ENCODE results near the gene HOXB1.

Gene HOXB1

DNA sequence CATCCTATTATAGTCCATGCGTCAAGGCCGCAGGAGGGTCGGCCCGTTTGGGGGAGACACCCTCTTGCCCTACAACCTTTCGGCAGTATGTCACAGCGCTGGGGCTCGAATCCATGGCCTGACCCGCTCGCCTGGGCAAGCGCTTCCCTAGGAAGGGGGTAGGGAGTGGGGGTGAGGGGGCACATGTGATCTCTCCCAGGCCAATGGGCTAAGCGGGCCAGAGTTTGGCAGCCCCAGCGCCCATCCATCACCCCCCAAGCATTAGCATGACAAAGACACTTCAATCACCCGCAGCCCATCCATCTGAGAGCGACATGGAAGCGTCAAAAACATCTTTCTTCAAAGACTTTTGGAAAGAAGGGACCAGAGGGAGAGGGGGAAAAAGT is at the start of gene HOXB1:
Gene HOXB1, minus strand, starts transcription at position 125 of the 386 bp plus-strand sequence. Its CDS starts 107 bp downstream, at position 18.
- Mint-ChIP-seq H3K4me1 (peaks cover 3 to 13% of the 10 kb centered on the region in 2 donors), H3K27me3 (peaks cover 32 to 57% of the 10 kb centered on the region in 2 donors), H3K27ac (no peak within 1 kb of the TSS), H3K36me3 (no peaks in the 10 kb centered on the region), H3K9me3 (no peaks in the 10 kb centered on the region), H3K4me3 (no peak within 1 kb of the TSS)
- ATAC-seq (replicated peaks) (no peak), DNase-seq (no peak)

DNA sequence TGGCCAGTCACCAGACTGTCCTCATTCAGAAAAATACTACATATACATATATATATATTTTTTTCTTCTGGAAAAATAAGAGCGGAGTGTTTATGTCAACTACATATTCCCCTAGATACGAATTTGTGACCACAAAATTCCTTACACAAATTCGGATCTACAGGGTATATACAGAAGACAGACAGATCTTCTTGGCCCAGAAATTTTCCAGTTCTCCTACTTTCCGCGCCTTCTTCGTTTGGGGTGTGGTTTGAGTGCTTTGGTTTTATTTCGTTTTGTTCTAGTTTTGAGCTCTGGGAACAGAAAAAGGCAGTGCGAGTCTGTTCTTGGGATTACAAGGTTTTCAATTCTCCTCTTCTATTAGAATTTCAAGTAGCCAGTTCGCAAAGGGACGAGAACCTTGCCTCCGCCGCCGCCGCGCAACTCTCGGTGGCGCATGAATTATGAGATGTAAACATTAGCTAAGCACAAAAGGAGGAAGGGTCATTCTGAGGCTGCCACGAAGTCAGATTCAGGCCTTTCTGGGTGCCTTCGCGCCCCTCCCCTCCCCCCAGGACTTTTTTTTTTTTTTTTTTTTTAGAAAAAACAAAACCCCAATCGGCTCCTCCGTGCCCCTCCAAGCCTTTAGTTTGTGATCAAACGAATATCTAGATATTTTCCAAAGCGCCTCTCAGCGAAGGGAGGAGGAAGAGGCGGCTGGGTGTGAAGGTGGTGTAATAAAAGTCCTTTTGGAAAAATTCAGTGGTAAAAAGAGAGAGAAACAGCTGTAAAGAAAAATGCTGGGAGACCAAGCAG is 49.1 kb upstream of the HOXB1 start:
- Mint-ChIP-seq H3K9me3 (no peaks in the 10 kb centered on the region), H3K27ac (peak overlapping the region; percentile 75), H3K4me1 (peaks cover 32 to 69% of the 10 kb centered on the region in 2 donors)

DNA sequence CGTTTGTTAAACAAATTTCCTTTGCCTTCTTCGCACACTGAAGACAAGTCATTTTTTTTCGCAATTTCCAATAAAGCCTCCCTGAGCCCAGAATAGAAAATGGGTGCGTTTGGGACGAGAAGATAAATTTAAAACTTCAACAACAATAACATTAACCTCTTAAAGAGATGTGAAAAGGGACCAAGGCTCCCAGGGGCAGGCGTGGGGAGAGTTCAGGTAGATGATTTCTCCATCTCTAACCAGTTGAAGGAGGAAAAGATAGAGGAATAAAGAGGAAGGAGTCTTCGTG is 48.6 kb upstream of the HOXB1 start:
- peaks cover 0 to 4% of the 10 kb centered on the region in 2 donors for H3K36me3 Mint-ChIP-seq
- H3K27me3 Mint-ChIP-seq: peaks cover 72 to 84% of the 10 kb centered on the region in 2 donors
- peaks cover 30 to 65% of the 10 kb centered on the region in 2 donors for H3K4me1 Mint-ChIP-seq
- peak overlapping the region; percentile 27 for H3K27ac Mint-ChIP-seq
- peak overlapping the region in 1 of 2 donors; percentile 91 for H3K4me3 Mint-ChIP-seq
- ATAC-seq (replicated peaks) (no peak), DNase-seq (no peak)
- H3K9me3 Mint-ChIP-seq: no peaks in the 10 kb centered on the region

More for the DNA sequence above, 49.1 kb upstream of the HOXB1 start:
- ATAC-seq (replicated peaks) (no peak), DNase-seq (no peak)
- Mint-ChIP-seq H3K4me3 (peak overlapping the region; percentile 38 to 45), H3K27me3 (peaks cover 77 to 87% of the 10 kb centered on the region in 2 donors), H3K36me3 (peaks cover 0 to 4% of the 10 kb centered on the region in 2 donors)

DNA sequence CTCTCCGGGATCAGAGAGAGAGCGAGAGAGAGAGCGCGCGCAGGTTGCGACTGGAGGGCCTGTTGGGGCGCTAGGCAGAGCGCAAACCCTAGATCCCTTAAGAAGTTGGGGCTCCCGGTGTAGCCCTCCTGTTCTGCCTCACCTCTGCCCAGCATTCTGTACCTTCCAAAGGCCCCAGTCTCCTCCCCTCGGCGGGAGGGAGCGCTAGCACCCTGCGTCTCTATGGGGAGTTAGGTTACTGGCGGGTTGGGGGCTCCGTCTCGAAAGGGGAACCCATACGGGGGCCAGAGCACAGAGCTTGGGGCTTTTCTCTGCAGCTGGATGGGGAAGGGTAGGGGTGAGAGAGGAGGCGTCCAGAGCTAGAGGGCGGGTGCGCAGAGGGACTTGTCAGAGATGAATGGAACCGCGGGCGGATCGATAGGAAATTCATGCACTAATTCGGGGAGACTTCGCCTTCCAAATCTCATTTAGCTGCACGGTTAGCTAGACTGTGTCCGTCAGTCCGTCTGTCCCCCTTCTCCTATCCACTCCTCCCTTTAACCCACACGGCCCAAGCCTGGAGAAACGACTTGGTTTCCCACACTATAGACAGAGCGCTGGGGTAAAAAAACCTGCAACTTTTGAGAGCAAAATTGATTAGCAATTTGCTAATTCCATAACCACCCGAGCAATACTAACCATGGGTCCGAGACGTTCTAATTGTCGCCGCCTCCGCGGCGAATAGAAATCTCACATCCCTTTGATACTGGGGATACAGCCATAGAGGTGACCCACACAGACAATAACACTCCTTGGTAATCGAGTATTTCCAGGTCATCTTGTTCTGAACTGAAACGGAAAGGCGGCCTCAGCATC is 48.0 kb upstream of the HOXB1 start:
- Mint-ChIP-seq H3K9me3 (no peaks in the 10 kb centered on the region), H3K36me3 (peaks cover 0 to 4% of the 10 kb centered on the region in 2 donors), H3K27me3 (peaks cover 70 to 83% of the 10 kb centered on the region in 2 donors), H3K27ac (peak overlapping the region; percentile 27), H3K4me1 (peaks cover 27 to 65% of the 10 kb centered on the region in 2 donors), H3K4me3 (peak overlapping the region; percentile 84 to 91)
- DNase-seq (no peak), ATAC-seq (replicated peaks) (peak; percentile 61 to 63)

DNA sequence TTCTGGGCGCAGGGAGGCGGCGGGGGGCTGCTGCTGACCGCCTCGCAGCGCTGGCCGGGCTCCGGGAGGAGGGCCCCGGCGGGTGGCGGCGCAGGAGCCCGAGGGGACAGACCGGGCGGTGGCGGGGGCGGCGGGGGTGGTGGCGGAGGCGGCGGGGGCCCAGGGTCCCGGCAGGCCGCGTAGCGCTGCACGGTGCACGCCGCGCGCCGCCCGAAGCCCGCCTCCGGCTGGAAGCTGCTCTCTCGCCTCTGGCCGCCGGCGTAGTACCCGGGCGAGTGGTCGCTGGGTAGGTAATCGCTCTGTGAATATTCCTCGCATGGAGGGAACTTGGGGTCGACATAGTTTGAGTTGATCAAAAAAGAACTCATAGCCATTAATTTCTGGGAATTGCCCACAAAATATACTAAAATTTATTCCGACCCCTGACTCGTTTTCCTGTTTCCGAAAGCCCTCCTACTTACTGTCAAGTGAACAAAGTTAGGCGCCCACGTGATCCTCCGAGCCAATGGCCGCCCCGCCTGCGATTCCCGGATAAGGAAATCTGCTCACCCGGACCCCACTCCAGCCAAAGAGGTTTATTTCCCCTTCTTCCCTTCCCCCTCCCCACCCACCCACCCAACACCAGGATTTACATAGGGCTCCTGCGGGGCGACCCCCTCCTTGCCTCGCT is 47.3 kb upstream of the HOXB1 start, which contains the start of gene HOXB4:
Gene HOXB4, minus strand, starts transcription at position 405 of the 670 bp plus-strand sequence. Its CDS starts 31 bp downstream, at position 374.
- H3K4me1 Mint-ChIP-seq: peaks cover 27 to 64% of the 10 kb centered on the region in 2 donors
- peaks cover 0 to 4% of the 10 kb centered on the region in 2 donors for H3K36me3 Mint-ChIP-seq
- H3K27me3 Mint-ChIP-seq: peaks cover 68 to 82% of the 10 kb centered on the region in 2 donors
- peak within 1 kb of the TSS; percentile 84 to 91 for H3K4me3 Mint-ChIP-seq
- DNase-seq (no peak), ATAC-seq (replicated peaks) (peak; percentile 59 to 62)
- no peaks in the 10 kb centered on the region for H3K9me3 Mint-ChIP-seq
- peak within 1 kb of the TSS; percentile 56 for H3K27ac Mint-ChIP-seq

DNA sequence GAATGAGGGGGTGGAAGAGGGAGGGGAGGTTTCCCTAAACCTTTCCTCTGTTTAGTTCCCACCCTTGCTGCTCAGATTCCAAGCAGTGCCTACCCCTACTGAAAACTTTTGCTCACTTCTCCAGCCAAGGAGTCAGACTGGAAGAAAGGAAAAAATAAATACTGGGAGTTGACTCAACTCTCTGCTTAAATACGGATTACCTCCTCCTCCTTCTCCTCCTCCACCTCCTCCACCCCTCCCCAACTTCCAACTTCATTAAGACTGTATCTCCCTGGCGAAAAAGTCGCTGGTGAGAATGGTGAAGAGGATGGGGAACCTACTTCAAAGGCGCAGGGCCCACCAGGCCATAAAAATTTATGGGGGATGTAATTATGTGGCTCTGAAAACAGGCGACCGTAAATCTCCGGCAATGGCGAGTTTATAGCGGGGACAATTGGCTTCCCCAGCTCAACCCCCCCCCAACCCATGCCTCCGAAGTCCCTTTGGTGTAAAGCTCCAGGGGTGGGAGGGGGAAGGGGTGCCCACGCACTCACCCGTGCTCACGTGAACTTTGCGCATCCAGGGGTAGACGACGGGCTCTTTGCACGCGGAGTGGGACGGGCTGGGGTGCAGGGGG is 46.6 kb upstream of the HOXB1 start:
- Mint-ChIP-seq H3K4me3 (peak overlapping the region; percentile 79 to 80), H3K4me1 (peaks cover 27 to 58% of the 10 kb centered on the region in 2 donors), H3K9me3 (no peaks in the 10 kb centered on the region), H3K36me3 (peaks cover 0 to 4% of the 10 kb centered on the region in 2 donors), H3K27me3 (peaks cover 61 to 82% of the 10 kb centered on the region in 2 donors), H3K27ac (peak overlapping the region; percentile 31)
- ATAC-seq (replicated peaks) (peak; percentile 6 to 13), DNase-seq (no peak)

DNA sequence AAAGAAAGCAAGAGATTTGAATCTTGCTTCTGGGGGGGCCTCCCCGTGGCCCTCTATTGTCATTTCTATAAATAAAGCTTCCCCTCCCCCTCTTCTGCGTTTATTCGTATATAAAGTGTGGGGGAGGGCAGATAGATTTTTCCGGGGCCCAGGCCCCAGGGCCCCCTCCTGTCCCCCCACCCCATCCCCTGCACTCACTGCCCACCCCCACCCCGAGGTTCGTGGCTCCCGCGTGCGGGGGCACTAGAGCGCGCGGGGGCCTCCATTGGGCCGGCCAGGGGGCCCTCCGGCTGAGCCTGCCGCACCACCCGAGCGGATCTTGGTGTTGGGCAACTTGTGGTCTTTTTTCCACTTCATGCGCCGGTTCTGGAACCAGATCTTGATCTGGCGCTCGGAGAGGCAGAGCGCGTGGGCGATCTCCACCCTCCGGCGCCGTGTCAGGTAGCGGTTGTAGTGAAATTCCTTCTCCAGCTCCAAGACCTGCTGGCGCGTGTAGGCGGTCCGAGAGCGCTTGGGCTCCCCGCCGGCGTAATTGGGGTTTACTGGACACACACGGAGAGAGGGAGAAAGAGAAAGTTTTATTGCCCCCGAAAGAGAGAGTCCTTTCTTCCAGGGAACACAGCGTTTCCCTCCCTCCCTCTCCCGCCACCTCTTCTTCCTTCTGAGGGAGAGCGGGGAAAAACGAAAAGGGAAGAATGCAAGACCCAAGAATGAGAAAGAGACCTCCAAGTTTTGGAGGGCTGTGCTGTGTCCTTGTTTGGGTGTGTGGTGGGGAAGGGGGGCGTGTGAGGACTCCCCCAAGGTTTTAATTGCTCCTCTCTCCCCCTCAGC is 45.9 kb upstream of the HOXB1 start:
- ATAC-seq (replicated peaks) (no peak), DNase-seq (no peak)
- H3K36me3 Mint-ChIP-seq: peaks cover 0 to 3% of the 10 kb centered on the region in 2 donors
- peak overlapping the region; percentile 25 for H3K27ac Mint-ChIP-seq
- peak overlapping the region; percentile 69 to 79 for H3K4me3 Mint-ChIP-seq
- no peaks in the 10 kb centered on the region for H3K9me3 Mint-ChIP-seq
- H3K27me3 Mint-ChIP-seq: peaks cover 60 to 82% of the 10 kb centered on the region in 2 donors
- H3K4me1 Mint-ChIP-seq: peaks cover 25 to 50% of the 10 kb centered on the region in 2 donors

DNA sequence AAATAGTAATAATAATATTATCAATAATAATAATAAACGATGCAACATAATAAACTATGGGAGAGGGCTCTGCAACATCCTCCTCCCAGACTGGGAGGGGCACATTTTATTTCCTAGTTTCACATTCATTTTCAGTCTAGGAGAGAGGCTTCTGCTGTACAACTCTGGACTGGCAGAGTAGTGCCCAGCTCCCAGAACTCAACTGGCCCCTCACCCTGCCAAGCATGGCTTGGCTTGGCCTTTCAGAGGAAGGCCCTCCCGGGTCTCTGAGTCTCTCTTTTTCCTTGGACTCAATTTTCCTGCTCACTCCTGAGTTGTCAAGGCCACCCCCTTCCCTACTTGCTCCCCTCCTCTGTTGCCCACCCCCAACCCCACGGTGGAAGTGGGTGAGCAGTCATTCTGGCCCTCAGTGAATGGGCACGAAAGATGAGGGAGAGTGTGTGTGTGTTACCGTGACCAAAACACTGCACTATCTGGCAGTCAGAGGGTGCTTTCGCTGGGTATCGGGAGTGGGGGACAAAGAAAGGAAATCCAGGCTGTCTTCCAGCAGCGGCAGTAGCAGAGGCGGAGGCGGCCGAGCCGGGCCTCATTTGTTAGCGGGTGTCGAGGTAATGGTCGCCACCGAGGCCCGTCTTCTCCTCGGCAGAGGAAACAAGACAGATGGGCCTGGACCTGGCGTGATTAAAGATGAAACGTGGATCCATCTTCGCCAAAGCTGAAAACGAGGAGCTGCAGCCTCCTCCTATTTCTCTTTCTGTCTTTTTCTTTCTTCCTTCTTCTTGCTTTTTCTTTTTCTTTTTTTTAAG is 45.1 kb upstream of the HOXB1 start:
- Mint-ChIP-seq H3K9me3 (no peaks in the 10 kb centered on the region), H3K4me3 (peak overlapping the region in 1 of 2 donors; percentile 46), H3K27ac (no peak overlapping the region), H3K27me3 (peaks cover 58 to 81% of the 10 kb centered on the region in 2 donors), H3K4me1 (peaks cover 22 to 42% of the 10 kb centered on the region in 2 donors), H3K36me3 (peaks cover 0 to 3% of the 10 kb centered on the region in 2 donors)
- no peak for ATAC-seq (replicated peaks)
- no peak for DNase-seq

DNA sequence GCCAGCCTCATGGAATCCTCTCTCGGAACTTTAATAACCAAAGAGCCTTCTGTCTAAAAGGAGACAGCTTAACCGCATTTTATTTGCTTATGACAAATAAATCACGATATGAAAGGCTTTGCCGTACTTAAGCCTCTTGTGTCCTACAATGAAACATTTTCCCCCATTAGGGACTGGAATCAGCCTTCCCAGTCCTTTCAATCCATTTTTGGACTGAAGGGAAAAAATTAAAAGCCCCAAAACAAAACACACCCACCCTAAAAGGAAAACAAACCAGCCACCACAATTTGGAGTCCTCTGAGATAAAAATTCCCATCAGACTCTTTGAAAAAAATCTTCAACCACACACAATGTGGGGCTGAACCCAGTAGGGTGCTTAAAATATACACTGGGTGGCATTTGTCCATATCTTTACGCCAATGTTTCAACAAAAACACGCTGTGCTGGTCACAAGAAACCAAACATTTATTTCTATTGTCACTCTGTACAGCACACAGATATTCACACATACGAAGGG is 44.3 kb upstream of the HOXB1 start:
- DNase-seq: no peak

DNA sequence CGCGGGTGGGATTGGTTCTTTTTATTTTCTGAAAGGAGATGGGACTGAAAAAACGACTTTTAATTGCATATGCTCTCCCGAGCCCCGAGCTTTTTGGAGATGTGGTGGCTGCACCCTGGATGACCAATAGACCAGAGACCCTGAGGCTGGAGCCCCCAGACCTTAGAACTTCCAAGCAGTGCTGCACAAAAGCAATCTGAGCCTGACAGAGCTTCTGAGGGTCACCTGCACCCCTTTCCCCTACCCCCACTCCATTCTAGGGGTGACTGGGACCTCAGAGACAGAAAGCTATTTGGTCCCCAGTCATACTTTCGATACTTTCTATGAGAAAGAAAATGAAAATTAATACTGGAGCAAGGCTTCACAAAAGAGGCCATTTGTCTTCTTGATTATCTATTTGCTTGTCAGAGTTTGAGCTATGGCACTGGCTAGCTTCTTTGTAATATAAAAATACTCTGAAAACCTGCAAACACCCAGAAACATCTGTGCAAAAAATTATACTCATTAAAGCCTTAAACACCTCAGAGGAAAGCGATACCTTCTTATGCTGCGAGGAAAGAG is 43.8 kb upstream of the HOXB1 start:
- peaks cover 0 to 3% of the 10 kb centered on the region in 2 donors for H3K36me3 Mint-ChIP-seq

More for the DNA sequence above, 44.3 kb upstream of the HOXB1 start:
- Mint-ChIP-seq H3K27ac (no peak overlapping the region), H3K9me3 (no peaks in the 10 kb centered on the region), H3K36me3 (peaks cover 0 to 3% of the 10 kb centered on the region in 2 donors), H3K4me3 (no peak overlapping the region), H3K27me3 (peaks cover 50 to 74% of the 10 kb centered on the region in 2 donors), H3K4me1 (peaks cover 20 to 35% of the 10 kb centered on the region in 2 donors)
- ATAC-seq (replicated peaks): no peak

DNA sequence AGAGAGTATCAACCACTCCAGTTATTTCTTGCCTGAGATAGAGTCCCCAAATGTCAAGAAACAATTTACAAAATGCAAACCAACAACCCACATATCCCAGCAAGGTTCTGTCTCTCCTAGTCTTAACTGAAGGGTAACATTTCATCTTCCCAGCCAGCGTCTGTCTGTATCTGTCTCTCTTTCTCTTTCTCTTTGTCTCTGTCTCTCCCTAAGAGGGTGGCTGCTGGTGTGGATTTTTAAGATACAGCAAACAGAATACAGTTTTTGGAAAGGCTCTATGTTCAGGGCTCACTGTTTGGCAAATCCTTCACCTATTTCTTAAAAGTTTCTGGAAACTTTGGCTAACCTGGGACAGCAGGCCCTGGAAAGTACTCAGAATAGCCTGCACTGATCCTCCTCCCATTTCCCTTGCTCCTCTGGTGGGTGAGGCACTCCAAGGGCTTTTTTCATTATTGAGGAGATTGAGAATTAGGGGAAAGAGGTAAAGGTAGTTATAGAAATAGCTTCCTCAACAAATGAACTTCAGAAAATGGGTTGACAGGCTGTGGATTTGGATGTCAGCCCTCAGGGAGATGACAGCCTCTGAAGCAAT is 41.1 kb upstream of the HOXB1 start:
- Mint-ChIP-seq H3K9me3 (no peaks in the 10 kb centered on the region), H3K27me3 (peaks cover 39 to 46% of the 10 kb centered on the region in 2 donors), H3K36me3 (no peaks in the 10 kb centered on the region), H3K4me1 (peaks cover 7 to 16% of the 10 kb centered on the region in 2 donors), H3K27ac (no peak overlapping the region), H3K4me3 (no peak overlapping the region)
- no peak for ATAC-seq (replicated peaks)
- DNase-seq: no peak

More for the DNA sequence above, 43.8 kb upstream of the HOXB1 start:
- Mint-ChIP-seq H3K27me3 (peaks cover 45 to 68% of the 10 kb centered on the region in 2 donors), H3K9me3 (no peaks in the 10 kb centered on the region), H3K27ac (no peak overlapping the region), H3K4me1 (peaks cover 17 to 29% of the 10 kb centered on the region in 2 donors), H3K4me3 (no peak overlapping the region)
- ATAC-seq (replicated peaks): no peak
- DNase-seq: no peak
